ENCODE data around the gene RDH11. TPM values are rescaled to one million over a fixed set of nuclear protein-coding genes. Genes with fewer than 3 reads are reported as not detected.

The RDH11 gene
- total RNA-seq, 1 donor from 2014 or later = 55.8 TPM

- no peak for DNase-seq
Observed at GRCh38 chr14:67650151-67650550, 45.4 kb downstream of the RDH11 start.

GRCh38 chr14:67646131-67646530 lies 49.4 kb downstream of the RDH11 start:
- DNase-seq = no peak

- DNase-seq = no peak
Observed at GRCh38 chr14:67645414-67645813, 50.1 kb downstream of the RDH11 start.

GRCh38 chr14:67644428-67644827 lies 51.1 kb downstream of the RDH11 start:
- no peak for DNase-seq

GRCh38 chr14:67643713-67644112 lies 51.9 kb downstream of the RDH11 start:
- no peak for DNase-seq

- no peak for DNase-seq
Observed at GRCh38 chr14:67641902-67642749, 53.4 kb downstream of the RDH11 start.

GRCh38 chr14:67641480-67641879 lies 54.1 kb downstream of the RDH11 start:
- no peak for DNase-seq

- DNase-seq = no peak
Observed at GRCh38 chr14:67638642-67639041, 56.9 kb downstream of the RDH11 start.

- no peak for DNase-seq
Observed at GRCh38 chr14:67636361-67636919, 59.1 kb downstream of the RDH11 start.

GRCh38 chr14:67633451-67634147 lies 62.0 kb downstream of the RDH11 start:
- no peak for DNase-seq

- no peak for DNase-seq
Observed at GRCh38 chr14:67630938-67631337, 64.6 kb downstream of the RDH11 start.

- DNase-seq = no peak
Observed at GRCh38 chr14:67630186-67630585, 65.4 kb downstream of the RDH11 start.

- no peak for DNase-seq
Observed at GRCh38 chr14:67627519-67627918, 68.0 kb downstream of the RDH11 start.

Small RNAs within 50 kb of the gene (small RNA-seq; reads per million reads assigned to genes)
- not detected for gene AL049779.3 (ENCODE audit: low replicate concordance)
- not detected for gene RN7SL369P (ENCODE audit: low replicate concordance)
- not detected for gene RNA5SP386 (ENCODE audit: low replicate concordance)

Other genes with a start within 250 kb of the RDH11 start
- 0.49 TPM for gene TMEM229B, start 207.0 kb downstream of the RDH11 start, total RNA-seq
- 8.7 TPM for gene PLEKHH1, start 162.5 kb downstream of the RDH11 start, total RNA-seq
- gene PIGH, start 95.5 kb downstream of the RDH11 start, total RNA-seq = 21.3 TPM
- gene ARG2, start 75.8 kb downstream of the RDH11 start, total RNA-seq = 2.9 TPM
- gene VTI1B, start 21.1 kb downstream of the RDH11 start, total RNA-seq = 34.0 TPM
- 21.7 TPM for gene RDH12, start 6.1 kb upstream of the RDH11 start, total RNA-seq
- gene ZFYVE26, start 120.8 kb upstream of the RDH11 start, total RNA-seq = 27.6 TPM
- gene RAD51B, start 124.0 kb upstream of the RDH11 start, total RNA-seq = 35.1 TPM

Data from skin of body (tissue), 3 donors.